WTC11 (cell line): ENCODE results near the gene TRAPPC10. TPM values are rescaled to one million over a fixed set of nuclear protein-coding genes. Genes with fewer than 3 reads are reported as not detected.

ENCODE experiments used
- ATAC-seq: fragments of 200-7000 bp; cut with Tn5 transposase; 2 replicates; pipeline ENCODE4 v1.10.0; 2021; ENCODE audit warnings: mild to moderate bottlenecking, moderate library complexity
- CTCF ChIA-PET: fragments of 300-600 bp; sonication (Branson Sonifier 250); formaldehyde crosslinking; loops from one replicate; lab custom pipeline; 2021; ENCODE audit warnings: antibody characterized with exemption; lab: Charles Lee
- POLR2A ChIA-PET: fragments of 350-600 bp; sonication (Branson Sonifier 250); formaldehyde crosslinking; loops from one replicate; lab custom pipeline; 2021; ENCODE audit warnings: antibody characterized with exemption; lab: Charles Lee
- DNase-seq: peaks from one replicate; pipeline ENCODE4 v3.0.0; 2021; ENCODE audit warnings: low spot score
- H3K27ac Mint-ChIP-seq: 2 replicates; pipeline ENCODE4 v1.8.0; 2021; ENCODE audit warnings: mixed read lengths
- H3K27me3 Mint-ChIP-seq: 2 replicates; pipeline ENCODE4 v1.8.0; 2021; ENCODE audit warnings: low read depth, mild to moderate bottlenecking, moderate library complexity, mixed read lengths
- H3K36me3 Mint-ChIP-seq: 2 replicates; pipeline ENCODE4 v1.8.0; 2021; ENCODE audit warnings: mixed read lengths
- H3K4me1 Mint-ChIP-seq: 2 replicates; pipeline ENCODE4 v1.8.0; 2022; ENCODE audit warnings: mixed read lengths
- H3K4me3 Mint-ChIP-seq: 2 replicates; pipeline ENCODE4 v1.8.0; 2021; ENCODE audit warnings: mild to moderate bottlenecking, moderate library complexity, mixed read lengths
- H3K9me3 Mint-ChIP-seq: 2 replicates; pipeline ENCODE4 v1.8.0; 2021; ENCODE audit warnings: mixed read lengths
- AR ChIP-seq: fragments of 250-450 bp; sonication (Bioruptor Pico); IDR thresholded peaks from 2 replicates; pipeline ENCODE4 v1.9.0; 2021; ENCODE audit warnings: mild to moderate bottlenecking
- ATF3 ChIP-seq: sonication (generic); formaldehyde crosslinking; conservative IDR thresholded peaks from 2 replicates; pipeline ENCODE4 v1.8.1; 2022; ENCODE audit warnings: mild to moderate bottlenecking, missing genetic modification reagents
- ATF6 ChIP-seq: sonication (generic); formaldehyde crosslinking; IDR thresholded peaks from 2 replicates; pipeline ENCODE4 v1.8.1; 2023; ENCODE audit warnings: mild to moderate bottlenecking, missing genetic modification reagents
- CTCF ChIP-seq: fragments of 200-600 bp; IDR thresholded peaks from 2 replicates; pipeline ENCODE4 v1.8.0; 2022; ENCODE audit warnings: antibody characterized with exemption
- E2F4 ChIP-seq: sonication (generic); formaldehyde crosslinking; IDR thresholded peaks from 2 replicates; pipeline ENCODE4 v1.8.1; 2022; ENCODE audit warnings: low read depth, mild to moderate bottlenecking, moderate library complexity, missing genetic modification reagents, borderline replicate concordance
- ELF4 ChIP-seq: sonication (generic); formaldehyde crosslinking; IDR thresholded peaks from 2 replicates; pipeline ENCODE4 v1.8.1; 2022; ENCODE audit warnings: low read depth, mild to moderate bottlenecking, moderate library complexity, missing genetic modification reagents
- IRF1 ChIP-seq: sonication (generic); formaldehyde crosslinking; IDR thresholded peaks from 2 replicates; pipeline ENCODE4 v1.8.0; 2023; ENCODE audit warnings: missing genetic modification reagents
- IRF2 ChIP-seq: sonication (generic); formaldehyde crosslinking; IDR thresholded peaks from 2 replicates; pipeline ENCODE4 v1.8.0; 2022; ENCODE audit warnings: low read depth, missing genetic modification reagents, borderline replicate concordance
- MYBL2 ChIP-seq: sonication (generic); formaldehyde crosslinking; IDR thresholded peaks from 2 replicates; pipeline ENCODE4 v1.8.1; 2023; ENCODE audit warnings: mild to moderate bottlenecking, moderate library complexity, missing genetic modification reagents
- NFE2L1 ChIP-seq: sonication (generic); formaldehyde crosslinking; IDR thresholded peaks from 2 replicates; pipeline ENCODE4 v1.8.1; 2023; ENCODE audit warnings: missing genetic modification reagents
- NR3C1 ChIP-seq: sonication (generic); formaldehyde crosslinking; conservative IDR thresholded peaks from 2 replicates; pipeline ENCODE4 v1.8.1; 2023; ENCODE audit warnings: low read depth, mild to moderate bottlenecking, missing genetic modification reagents
- OVOL2 ChIP-seq: fragments of 250-450 bp; sonication (Bioruptor Pico); IDR thresholded peaks from 2 replicates; pipeline ENCODE4 v1.9.0; 2021; ENCODE audit warnings: mild to moderate bottlenecking, borderline replicate concordance
- PREB ChIP-seq: sonication (generic); formaldehyde crosslinking; IDR thresholded peaks from 2 replicates; pipeline ENCODE4 v1.8.1; 2022; ENCODE audit warnings: mild to moderate bottlenecking, missing genetic modification reagents, moderate library complexity, borderline replicate concordance
- SMAD4 ChIP-seq: sonication (generic); formaldehyde crosslinking; IDR thresholded peaks from 2 replicates; pipeline ENCODE4 v1.8.0; 2022; ENCODE audit warnings: mild to moderate bottlenecking, missing genetic modification reagents
- SP1 ChIP-seq: sonication (generic); formaldehyde crosslinking; conservative IDR thresholded peaks from 2 replicates; pipeline ENCODE4 v1.8.1; 2022; ENCODE audit warnings: missing genetic modification reagents
- TEAD4 ChIP-seq: sonication (generic); formaldehyde crosslinking; IDR thresholded peaks from 2 replicates; pipeline ENCODE4 v1.8.0; 2022; ENCODE audit warnings: mild to moderate bottlenecking, missing genetic modification reagents
- ZBTB21 ChIP-seq: sonication (generic); formaldehyde crosslinking; IDR thresholded peaks from 2 replicates; pipeline ENCODE4 v1.8.1; 2023; ENCODE audit warnings: mild to moderate bottlenecking, missing genetic modification reagents, borderline replicate concordance
- ZMAT4 ChIP-seq: fragments of 250-450 bp; sonication (Bioruptor Pico); IDR thresholded peaks from 2 replicates; pipeline ENCODE4 v1.9.0; 2021; ENCODE audit warnings: mild to moderate bottlenecking
- ZNF219 ChIP-seq: sonication (generic); formaldehyde crosslinking; IDR thresholded peaks from 2 replicates; pipeline ENCODE4 v1.8.0; 2023; ENCODE audit warnings: missing genetic modification reagents, mild to moderate bottlenecking, borderline replicate concordance
- ZNF232 ChIP-seq: sonication (generic); formaldehyde crosslinking; IDR thresholded peaks from 2 replicates; pipeline ENCODE4 v1.8.0; 2022; ENCODE audit warnings: mild to moderate bottlenecking, missing genetic modification reagents
- total RNA-seq: library from RNA; stranded (reverse); gene quantifications from 3 replicates; pipeline ENCODE4 v1.2.3, GENCODE V29; 2021

Gene TRAPPC10
- total RNA-seq, 1 experiment from 2014 or later = 34.5 TPM

GRCh38 chr21:44086636-44087425, 74.7 kb downstream of the TRAPPC10 start (continued):
- TF ChIP-seq E2F4 (CRISPR knock-in tag) = no peak
- no peak for TF ChIP-seq ZBTB21 (CRISPR knock-in tag)
- no peak for TF ChIP-seq NFE2L1
- TF ChIP-seq CTCF = no peak
- no peak for TF ChIP-seq SMAD4
- TF ChIP-seq TEAD4 = no peak

GRCh38 chr21:44087426-44088400, 75.6 kb downstream of the TRAPPC10 start:
- Mint-ChIP-seq H3K27ac (peak overlapping the region; percentile 36; the same call in 1 of the 2 replicates), H3K36me3 (peaks cover 41% of the 10 kb centered on the region), H3K4me3 (no peak overlapping the region), H3K9me3 (no peaks in the 10 kb centered on the region), H3K27me3 (no peaks in the 10 kb centered on the region), H3K4me1 (no peaks in the 10 kb centered on the region)
- CTCF ChIA-PET = no interaction called here
- POLR2A ChIA-PET = no interaction called here
- ATAC-seq (no peak), DNase-seq (no peak)
- TF ChIP-seq ZNF219 (no peak), OVOL2 (CRISPR knock-in tag) (no peak), SP1 (CRISPR knock-in tag) (no peak), ELF4 (CRISPR knock-in tag) (no peak)
- TF ChIP-seq, all 79 proteins: peak for 0

- ChIA-PET CTCF (no interaction called here), POLR2A (no interaction called here)
- Mint-ChIP-seq H3K9me3 (no peaks in the 10 kb centered on the region), H3K27ac (no peak overlapping the region), H3K27me3 (no peaks in the 10 kb centered on the region), H3K4me3 (no peak overlapping the region), H3K4me1 (no peaks in the 10 kb centered on the region), H3K36me3 (peaks cover 35% of the 10 kb centered on the region)
- DNase-seq (no peak), ATAC-seq (no peak)
- TF ChIP-seq ZMAT4 (CRISPR knock-in tag) (no peak), NR3C1 (CRISPR knock-in tag) (no peak), PREB (CRISPR knock-in tag) (no peak), IRF1 (CRISPR knock-in tag) (no peak), MYBL2 (CRISPR knock-in tag) (no peak), ELF4 (CRISPR knock-in tag) (no peak), AR (CRISPR knock-in tag) (no peak), ZNF232 (CRISPR knock-in tag) (no peak), IRF2 (CRISPR knock-in tag) (no peak), ATF3 (no peak), SMAD4 (no peak), ZBTB21 (CRISPR knock-in tag) (no peak), ATF6 (no peak)
Observed at GRCh38 chr21:44088401-44088780, 76.3 kb downstream of the TRAPPC10 start.
